GM10266 (cell line): ENCODE results near the gene ANKFN1.
"Not testable (repeated sequence)": the region's sequence is repeated elsewhere in the genome, so short reads cannot be mapped to it uniquely, and the experiment has no call there.

Experiments used
- DNase-seq: peaks from one replicate; pipeline ENCODE4 v3.0.0; 2012; ENCODE audit errors: extremely low spot score
- TF ChIP-seq, protein P1 (sequence below): IDR thresholded peaks from 2 replicates; pipeline ENCODE4 v1.5.1; 2012; ENCODE audit warnings: mild to moderate bottlenecking, low read depth; ENCODE audit not compliant: control insufficient read depth, insufficient read depth; ENCODE audit errors: missing control alignments

Gene ANKFN1

DNA sequence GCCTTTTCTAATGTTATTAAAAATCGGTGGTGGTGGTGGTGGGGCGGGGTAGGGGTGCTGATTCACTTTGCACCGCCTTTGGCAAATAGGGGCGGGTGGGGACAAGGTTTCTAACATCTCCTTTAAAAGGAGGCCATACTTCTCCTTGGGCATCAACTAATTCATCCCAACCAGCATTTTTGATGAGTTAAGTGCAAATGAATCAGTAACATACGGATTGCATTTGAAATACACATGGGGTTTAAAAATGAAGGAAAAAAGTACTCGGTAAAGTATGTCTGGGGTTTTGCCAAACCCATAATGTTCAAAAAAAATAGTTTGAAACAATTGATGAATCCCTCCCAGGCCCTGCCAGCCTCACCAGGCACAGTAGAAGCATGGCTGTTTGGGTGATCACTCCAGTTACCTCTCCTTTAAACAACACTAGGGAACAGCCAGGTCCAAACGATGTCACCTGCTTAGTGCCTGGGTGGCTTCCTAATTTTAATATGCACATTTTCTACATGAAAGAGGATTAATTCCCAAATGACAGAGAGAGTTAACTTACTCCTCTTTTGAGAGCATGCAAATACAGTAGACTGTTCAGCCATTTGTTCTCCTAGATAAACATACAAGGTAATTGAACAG lies 107.2 kb downstream of the ANKFN1 start:
- TF ChIP-seq, protein P1, sequence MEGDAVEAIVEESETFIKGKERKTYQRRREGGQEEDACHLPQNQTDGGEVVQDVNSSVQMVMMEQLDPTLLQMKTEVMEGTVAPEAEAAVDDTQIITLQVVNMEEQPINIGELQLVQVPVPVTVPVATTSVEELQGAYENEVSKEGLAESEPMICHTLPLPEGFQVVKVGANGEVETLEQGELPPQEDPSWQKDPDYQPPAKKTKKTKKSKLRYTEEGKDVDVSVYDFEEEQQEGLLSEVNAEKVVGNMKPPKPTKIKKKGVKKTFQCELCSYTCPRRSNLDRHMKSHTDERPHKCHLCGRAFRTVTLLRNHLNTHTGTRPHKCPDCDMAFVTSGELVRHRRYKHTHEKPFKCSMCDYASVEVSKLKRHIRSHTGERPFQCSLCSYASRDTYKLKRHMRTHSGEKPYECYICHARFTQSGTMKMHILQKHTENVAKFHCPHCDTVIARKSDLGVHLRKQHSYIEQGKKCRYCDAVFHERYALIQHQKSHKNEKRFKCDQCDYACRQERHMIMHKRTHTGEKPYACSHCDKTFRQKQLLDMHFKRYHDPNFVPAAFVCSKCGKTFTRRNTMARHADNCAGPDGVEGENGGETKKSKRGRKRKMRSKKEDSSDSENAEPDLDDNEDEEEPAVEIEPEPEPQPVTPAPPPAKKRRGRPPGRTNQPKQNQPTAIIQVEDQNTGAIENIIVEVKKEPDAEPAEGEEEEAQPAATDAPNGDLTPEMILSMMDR, result no peak
- no peak for DNase-seq

DNA sequence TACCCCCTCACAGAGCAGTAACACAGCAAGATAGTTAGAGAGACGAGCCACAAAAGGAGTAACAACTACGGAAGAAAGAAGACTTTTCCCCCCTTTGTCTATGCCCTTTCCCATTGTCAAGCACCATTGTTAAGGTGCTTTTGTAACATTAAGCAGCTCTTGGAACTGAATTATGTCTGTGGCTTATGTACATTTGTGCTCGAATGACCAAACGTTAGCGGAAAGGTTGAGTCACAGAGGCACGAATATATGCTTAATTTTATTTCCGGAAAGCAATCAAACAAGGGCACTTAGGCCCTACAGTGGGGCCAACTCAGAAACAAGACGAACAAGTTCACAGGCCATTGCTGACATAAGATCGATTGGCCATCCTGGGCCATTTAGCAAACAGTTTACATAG lies 109.5 kb downstream of the ANKFN1 start:
- TF ChIP-seq, protein P1, result no peak
- no peak for DNase-seq

DNA sequence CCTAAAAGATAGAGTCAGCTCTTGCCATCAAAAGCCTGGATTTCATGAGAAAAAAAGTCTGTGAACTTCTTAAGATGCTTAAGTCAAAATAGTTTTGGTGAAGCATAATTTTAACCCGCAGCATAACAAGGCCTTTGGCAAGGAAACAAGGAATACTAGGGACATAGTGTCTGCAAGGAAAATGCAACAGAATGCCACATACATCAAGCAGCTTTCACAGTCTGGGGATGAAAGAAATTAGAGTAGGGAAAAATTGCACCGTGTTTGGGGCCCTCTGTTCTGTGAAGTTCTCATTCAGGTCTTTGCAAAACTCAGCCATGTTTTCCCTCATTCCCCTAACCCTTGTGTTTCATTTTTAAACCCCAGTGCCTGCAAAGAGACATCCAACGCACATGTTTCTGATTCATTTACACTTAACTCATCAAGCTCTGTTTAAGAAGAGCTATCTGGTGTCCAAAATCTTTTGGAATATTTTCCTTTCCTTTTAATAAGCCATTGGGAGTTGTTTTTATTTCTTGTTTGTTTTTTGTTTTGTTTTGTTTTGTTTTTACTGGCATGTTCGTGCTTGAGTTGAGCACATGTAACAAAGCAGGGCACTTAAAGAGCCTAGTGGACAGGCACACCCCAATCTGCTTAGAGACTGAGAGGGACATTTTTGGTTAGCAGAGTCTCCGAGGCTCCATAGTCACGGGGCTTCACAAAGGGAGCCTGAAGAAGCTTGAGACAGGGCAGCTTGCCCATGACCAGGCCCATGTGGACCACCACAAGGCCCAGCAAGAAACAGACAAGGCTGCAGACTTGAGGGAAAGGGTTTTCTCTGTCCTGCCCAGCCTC lies 116.5 kb downstream of the ANKFN1 start:
- DNase-seq, result no peak
- TF ChIP-seq, protein P1, result no peak

DNA sequence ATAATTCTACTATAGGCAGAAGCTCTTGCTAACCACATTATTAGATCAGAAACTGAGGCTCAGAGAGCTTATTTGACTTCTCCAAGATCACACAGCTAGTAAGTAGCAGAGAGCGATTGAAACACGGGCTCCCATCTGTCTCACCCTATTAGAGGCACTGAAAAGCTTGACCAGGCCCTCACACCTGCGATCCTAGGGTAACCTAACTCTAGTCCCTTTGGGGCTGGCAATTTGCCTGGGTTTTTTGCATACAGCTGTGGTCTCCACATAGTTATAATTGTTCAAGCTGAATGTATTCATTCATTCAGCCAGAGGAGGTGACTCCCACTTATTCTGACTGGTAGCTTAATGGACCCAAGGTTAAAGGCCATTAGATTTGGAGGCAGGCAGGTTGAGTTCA lies 121.2 kb downstream of the ANKFN1 start:
- no peak for DNase-seq
- TF ChIP-seq, protein P1, result no peak

DNA sequence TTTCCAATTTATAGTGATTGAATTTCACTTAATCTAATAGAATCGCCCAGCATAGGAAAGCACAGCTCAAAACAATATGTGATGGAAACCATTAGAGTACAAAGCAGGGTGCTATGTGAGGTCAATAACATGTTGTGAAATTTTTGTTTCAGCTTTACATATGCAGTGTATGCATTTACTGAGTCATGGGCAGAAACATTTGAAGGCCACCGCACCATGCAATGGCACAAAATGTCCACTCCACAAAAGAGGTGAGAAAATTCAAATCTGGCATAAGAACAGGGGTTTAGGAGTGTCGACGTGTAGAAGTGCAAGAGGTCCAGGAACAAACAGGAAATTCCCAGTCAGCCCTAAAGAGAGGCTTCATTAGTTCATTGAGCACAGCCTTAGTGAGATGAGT lies 131.2 kb downstream of the ANKFN1 start:
- no peak for DNase-seq
- TF ChIP-seq, protein P1, result no peak

DNA sequence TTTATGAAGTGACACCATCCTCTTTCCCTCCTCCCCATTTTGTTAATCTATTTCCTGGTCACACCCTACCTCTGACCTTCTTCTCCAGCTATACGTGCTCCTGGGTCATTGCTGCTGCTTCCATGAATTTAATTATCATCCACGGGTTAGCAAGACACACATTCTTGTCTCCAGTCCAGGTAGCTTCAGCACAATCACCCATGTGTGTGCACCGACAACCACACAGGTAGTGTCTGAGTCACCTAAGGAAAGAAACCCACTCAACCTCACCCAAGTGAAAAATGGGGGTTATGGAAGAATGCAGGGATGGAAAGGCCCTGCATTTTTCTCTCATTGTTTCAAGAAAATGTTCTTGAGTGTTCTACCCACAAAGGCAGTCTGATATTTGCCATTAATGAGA lies 135.5 kb downstream of the ANKFN1 start:
- not testable (repeated sequence) for DNase-seq

DNA sequence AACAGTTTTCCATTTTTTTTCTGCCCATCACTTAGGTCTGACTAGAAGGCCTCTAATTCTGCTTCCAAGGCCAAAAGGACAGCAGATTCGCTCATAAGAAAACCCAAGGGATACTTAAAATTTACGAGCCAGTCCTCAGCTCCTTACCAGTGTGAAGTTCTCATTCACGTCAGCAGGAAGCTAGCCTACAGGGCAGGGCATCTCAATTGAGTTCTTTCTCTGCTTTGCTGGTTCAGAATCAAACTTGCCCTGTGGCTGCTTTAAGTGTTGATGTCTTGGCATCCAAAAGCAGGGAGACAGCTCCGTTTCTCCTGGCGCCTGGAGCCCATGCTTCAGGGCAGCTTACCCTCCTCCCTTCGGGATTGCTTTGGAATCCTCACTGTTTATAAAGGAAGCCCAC lies 136.0 kb downstream of the ANKFN1 start:
- DNase-seq, result no peak
- TF ChIP-seq, protein P1, result no peak
